ENCODE measurements around the gene EHMT1. TPM values are rescaled to one million over a fixed set of nuclear protein-coding genes. Genes with fewer than 3 reads are reported as not detected.

Gene EHMT1
- total and polyA plus RNA-seq, 9 of the 15 experiments (the other 6 are each of a cell fraction or from before 2014, with no cell fraction given), result 2.2 to 76.0 (median 36.4) TPM

GRCh38 chr9:137657606-137658005, 38.8 kb downstream of the EHMT1 start (continued):
- no peak for TF ChIP-seq ZNF407 (IDR thresholded peaks at IDR 0.05; ENCODE audit: low read depth)
- TF ChIP-seq ILF3 (IDR thresholded peaks at IDR 0.05; ENCODE audit: borderline replicate concordance), result no peak
- TF ChIP-seq ZNF77 (CRISPR knock-in tag; IDR thresholded peaks at IDR 0.05), result no peak
- no peak for TF ChIP-seq EHMT2 (IDR thresholded peaks at IDR 0.05)
- no peak for TF ChIP-seq SMAD3 (CRISPR knock-in tag; conservative IDR thresholded peaks at IDR 0.05)
- no peak for TF ChIP-seq MAFG (tag; conservative IDR thresholded peaks at IDR 0.05)
- TF ChIP-seq RERE (CRISPR knock-in tag; IDR thresholded peaks at IDR 0.05; ENCODE audit: borderline replicate concordance), result no peak
- TF ChIP-seq, protein P1, sequence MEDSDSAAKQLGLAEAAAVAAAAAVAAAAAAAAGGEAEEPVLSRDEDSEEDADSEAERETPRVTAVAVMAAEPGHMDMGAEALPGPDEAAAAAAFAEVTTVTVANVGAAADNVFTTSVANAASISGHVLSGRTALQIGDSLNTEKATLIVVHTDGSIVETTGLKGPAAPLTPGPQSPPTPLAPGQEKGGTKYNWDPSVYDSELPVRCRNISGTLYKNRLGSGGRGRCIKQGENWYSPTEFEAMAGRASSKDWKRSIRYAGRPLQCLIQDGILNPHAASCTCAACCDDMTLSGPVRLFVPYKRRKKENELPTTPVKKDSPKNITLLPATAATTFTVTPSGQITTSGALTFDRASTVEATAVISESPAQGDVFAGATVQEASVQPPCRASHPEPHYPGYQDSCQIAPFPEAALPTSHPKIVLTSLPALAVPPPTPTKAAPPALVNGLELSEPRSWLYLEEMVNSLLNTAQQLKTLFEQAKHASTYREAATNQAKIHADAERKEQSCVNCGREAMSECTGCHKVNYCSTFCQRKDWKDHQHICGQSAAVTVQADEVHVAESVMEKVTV (CRISPR knock-in tag; IDR thresholded peaks at IDR 0.05), result no peak
